Neural cell (in vitro differentiated cells): ENCODE data around the gene CIZ1.
"Not testable (repeated sequence)": the region's sequence is repeated elsewhere in the genome, so short reads cannot be mapped to it uniquely, and the experiment has no call there.

ENCODE experiments used
- EP300 ChIP-seq: fragments of 450-650 bp; conservative IDR thresholded peaks from 2 replicates; pipeline ENCODE4 v1.6.1; 2014; ENCODE audit warnings: antibody characterized with exemption, mild to moderate bottlenecking, moderate library complexity; ENCODE audit not compliant: poor library complexity, severe bottlenecking
- EZH2 ChIP-seq: fragments of 200-600, 300-800 bp; shearing (Covaris generic), sonication (generic); IDR thresholded peaks from 2 replicates; pipeline ENCODE4 v1.6.1; 2014; ENCODE audit warnings: antibody characterized with exemption, low read length, borderline replicate concordance, mild to moderate bottlenecking; ENCODE audit not compliant: insufficient read depth, poor library complexity, severe bottlenecking
- MXI1 ChIP-seq: fragments of 450-650 bp; conservative IDR thresholded peaks from 2 replicates; pipeline ENCODE4 v1.6.1; 2014; ENCODE audit warnings: antibody characterized with exemption, mild to moderate bottlenecking; ENCODE audit not compliant: poor library complexity, severe bottlenecking
- POLR2AphosphoS5 ChIP-seq: IDR thresholded peaks from 2 replicates; pipeline ENCODE4 v1.6.1; 2012
- RAD21 ChIP-seq: fragments of 450-650 bp; conservative IDR thresholded peaks from 2 replicates; pipeline ENCODE4 v1.6.1; 2014; ENCODE audit warnings: antibody characterized with exemption, mild to moderate bottlenecking, moderate library complexity
- SMC3 ChIP-seq: fragments of 450-650 bp; conservative IDR thresholded peaks from 2 replicates; pipeline ENCODE4 v1.6.1; 2014; ENCODE audit warnings: antibody characterized with exemption, mild to moderate bottlenecking, moderate library complexity; ENCODE audit not compliant: poor library complexity
- TAF1 ChIP-seq: IDR thresholded peaks from 2 replicates; pipeline ENCODE4 v1.6.1; 2012; ENCODE audit warnings: low read depth
- TF ChIP-seq, protein P1 (sequence below): fragments of 450-650 bp; IDR thresholded peaks from 2 replicates; pipeline ENCODE4 v1.5.1; 2014; ENCODE audit warnings: antibody characterized with exemption, mild to moderate bottlenecking, moderate library complexity; ENCODE audit not compliant: poor library complexity, severe bottlenecking

DNA sequence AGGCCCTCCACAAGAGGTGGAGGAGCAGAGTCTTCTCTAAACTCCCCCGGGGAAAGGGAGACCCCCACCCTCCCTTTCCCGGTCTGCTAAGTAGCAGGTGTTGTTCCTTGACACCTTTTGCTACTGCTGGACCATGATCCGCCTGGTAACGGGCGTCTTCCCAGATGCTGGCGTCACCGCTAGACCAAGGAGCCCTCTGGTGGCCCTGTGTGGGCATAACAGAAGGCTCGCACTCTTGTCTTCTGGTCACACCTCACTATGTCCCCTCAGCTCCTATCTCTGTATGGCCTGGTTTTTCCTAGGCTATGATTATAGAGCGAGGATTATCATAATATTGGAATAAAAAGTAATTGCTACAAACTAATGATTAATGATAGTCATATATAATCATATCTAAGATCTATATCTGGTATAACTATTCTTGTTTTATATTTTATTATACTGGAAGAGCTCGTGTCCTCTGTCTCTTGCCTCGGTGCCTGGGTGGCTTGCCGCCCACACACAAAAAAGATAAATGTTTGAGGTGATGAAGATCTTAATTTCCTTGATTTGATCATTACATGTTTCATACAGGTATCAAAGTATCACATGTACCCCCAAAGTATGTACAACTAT is 61.3 kb downstream of the CIZ1 start:
- not testable (repeated sequence) for TF ChIP-seq SMC3, POLR2AphosphoS5, EZH2, RAD21, MXI1, EP300, TAF1
- TF ChIP-seq, protein P1, sequence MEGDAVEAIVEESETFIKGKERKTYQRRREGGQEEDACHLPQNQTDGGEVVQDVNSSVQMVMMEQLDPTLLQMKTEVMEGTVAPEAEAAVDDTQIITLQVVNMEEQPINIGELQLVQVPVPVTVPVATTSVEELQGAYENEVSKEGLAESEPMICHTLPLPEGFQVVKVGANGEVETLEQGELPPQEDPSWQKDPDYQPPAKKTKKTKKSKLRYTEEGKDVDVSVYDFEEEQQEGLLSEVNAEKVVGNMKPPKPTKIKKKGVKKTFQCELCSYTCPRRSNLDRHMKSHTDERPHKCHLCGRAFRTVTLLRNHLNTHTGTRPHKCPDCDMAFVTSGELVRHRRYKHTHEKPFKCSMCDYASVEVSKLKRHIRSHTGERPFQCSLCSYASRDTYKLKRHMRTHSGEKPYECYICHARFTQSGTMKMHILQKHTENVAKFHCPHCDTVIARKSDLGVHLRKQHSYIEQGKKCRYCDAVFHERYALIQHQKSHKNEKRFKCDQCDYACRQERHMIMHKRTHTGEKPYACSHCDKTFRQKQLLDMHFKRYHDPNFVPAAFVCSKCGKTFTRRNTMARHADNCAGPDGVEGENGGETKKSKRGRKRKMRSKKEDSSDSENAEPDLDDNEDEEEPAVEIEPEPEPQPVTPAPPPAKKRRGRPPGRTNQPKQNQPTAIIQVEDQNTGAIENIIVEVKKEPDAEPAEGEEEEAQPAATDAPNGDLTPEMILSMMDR, result peak; percentile 48
